Pancreas (tissue), 10 donors: ENCODE data around the gene GSN. TPM values are rescaled to one million over a fixed set of nuclear protein-coding genes. Genes with fewer than 3 reads are reported as not detected.

Experiments
- ATAC-seq, 4 donors: fragments of 200-7000 bp; cut with Tn5 transposase; one replicate each; pipeline versions ENCODE4 v1.8.0 to v1.9.1; 2020; ENCODE audit warnings: mild to moderate bottlenecking in 4 of 4, moderate library complexity in 4 of 4
- DNase-seq, 6 donors: peaks; one replicate each; pipeline ENCODE4 v3.0.0-alpha.2; 2020
- FAIRE-seq: peaks from 2 replicates; lab custom pipeline; 2012; peaks lifted over from hg19 to GRCh38; lab: Jason Lieb, UNC
- H3K27ac ChIP-seq, 4 donors: fragments of 200-600 bp; sonication (generic); 1 replicate in 3 of 4; 2 replicates in 1 of 4; pipeline versions ENCODE4 v1.5.0 to v1.8.0; 2020
- H3K27me3 ChIP-seq, 4 donors: fragments of 200-600 bp; one replicate each; pipeline ENCODE4 v1.8.0; 2021
- H3K36me3 ChIP-seq, 3 donors: fragments of 200-600 bp; sonication (generic) in 1 of 3; one replicate each; pipeline versions ENCODE4 v1.5.0 to v1.8.0; 2020 to 2021
- H3K4me1 ChIP-seq, 3 donors: fragments of 200-600 bp; one replicate each; pipeline ENCODE4 v1.8.0; 2021
- H3K4me3 ChIP-seq, 4 donors: fragments of 200-600 bp; sonication (generic) in 2 of 4; one replicate each; pipeline versions ENCODE4 v1.5.0 to v1.8.0; 2020 to 2021
- H3K9me3 ChIP-seq, 4 donors: fragments of 200-600 bp; one replicate each; pipeline ENCODE4 v1.8.0; 2021
- WGBS, 2 donors: extraction: QIAGEN DNeasy Blood & Tissue Kit; methylation state at CpG; one replicate each; pipeline ENCODE4 v1.1.7; 2013; 5-methylcytosine and 5-hydroxymethylcytosine counted together
- intact Hi-C, 3 donors: fragments of 100-400 bp; cut with DNase I; formaldehyde crosslinking; loops; one replicate each; pipeline versions ENCODE4 v1.11.1 to v1.14.2; 2022
- polyA plus RNA-seq, 2 donors: library from polyadenylated mRNA; stranded (reverse); fragments of 200-250 nt; gene quantifications; one replicate each; pipeline ENCODE4 v1.2.3, GENCODE V29; 2013
- total RNA-seq, 6 donors: library from RNA; stranded (reverse); fragmentation: NEBNext Ultra II Directional in 4 of 6; extraction: Animal tissue kit (Norgen Biotek cat#: 25700) in 4 of 6; gene quantifications; one replicate each; pipeline versions ENCODE4 v1.2.1 to v1.2.4, GENCODE V29; 2021 to 2023
- TF ChIP-seq, protein P1 (sequence below), 4 donors: fragments of 200-600 bp; sonication (generic) in 3 of 4; IDR thresholded peaks; one replicate each; pipeline versions ENCODE4 v1.5.0 to v1.8.0; 2021; ENCODE audit warnings: antibody characterized with exemption in 4 of 4
- donor health status: healthy with polysubstance abuse.
- donor health status: DM: no; HTN: no; CAD: no; lungs with moderate emphysema.
- donor health status: DM: no; HTN: no; CAD: no.
- donor health status: control.
- donor health status: control.
- donor health status: Bipolar disorder and iron deficiency.
- donor health status: DM: yes; HTN: yes; CAD: no.
- donor health status: DM: no; HTN: no; CAD: no.
- donor health status: DM: no; HTN: no; CAD: no.
- donor health status: DM: yes; HTN: yes; CAD: no.

Gene GSN
- total and polyA plus RNA-seq, 8 donors: 44.0 to 193 (median 132) TPM

DNA sequence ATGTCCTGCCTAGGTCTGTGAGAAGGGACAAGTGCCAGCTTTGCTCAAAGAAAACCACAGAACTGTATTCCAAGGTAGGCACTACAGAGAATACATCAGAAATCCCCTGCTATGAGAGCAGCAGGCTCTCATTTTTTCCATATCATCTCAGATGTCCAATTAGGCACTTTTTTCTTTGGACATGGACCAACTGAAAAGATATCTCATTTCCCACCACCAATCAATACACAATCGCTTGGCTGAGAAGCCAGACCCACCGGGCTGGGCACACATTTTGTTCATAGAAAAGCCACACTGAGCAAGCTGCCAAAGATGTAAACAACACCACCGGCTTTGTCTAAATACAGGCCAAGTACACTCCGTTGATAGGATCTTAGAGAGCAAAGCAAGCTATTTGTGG is 76.2 kb downstream of the GSN start:
- Histone ChIP-seq H3K27ac (peak overlapping the region in 2 of 4 donors; percentile 10 to 18), H3K36me3 (no peaks in the 10 kb centered on the region)
- intact Hi-C loops: no loop called here

DNA sequence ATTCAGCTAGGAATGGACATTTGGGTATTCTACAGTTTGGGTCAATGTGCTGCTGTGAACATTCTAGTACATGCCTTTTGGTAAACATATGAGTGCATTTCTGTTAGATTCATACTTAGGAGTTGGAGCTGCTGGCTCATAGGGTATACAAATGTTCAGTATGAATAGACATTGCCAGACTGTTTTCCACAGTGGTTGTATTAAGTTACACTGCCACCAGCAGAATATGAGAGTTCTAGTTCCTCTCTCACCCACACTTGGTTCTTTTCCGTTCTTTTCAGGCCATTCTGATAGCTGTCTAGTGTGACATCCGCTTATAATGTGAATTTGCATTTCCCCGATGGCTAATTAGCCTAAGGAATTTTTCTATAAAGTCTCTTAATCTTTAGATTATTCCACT is 77.1 kb downstream of the GSN start:
- H3K36me3 ChIP-seq: no peaks in the 10 kb centered on the region
- no peaks in the 10 kb centered on the region for H3K27me3 ChIP-seq
- no peak overlapping the region for H3K4me3 ChIP-seq
- TF ChIP-seq, protein P1, sequence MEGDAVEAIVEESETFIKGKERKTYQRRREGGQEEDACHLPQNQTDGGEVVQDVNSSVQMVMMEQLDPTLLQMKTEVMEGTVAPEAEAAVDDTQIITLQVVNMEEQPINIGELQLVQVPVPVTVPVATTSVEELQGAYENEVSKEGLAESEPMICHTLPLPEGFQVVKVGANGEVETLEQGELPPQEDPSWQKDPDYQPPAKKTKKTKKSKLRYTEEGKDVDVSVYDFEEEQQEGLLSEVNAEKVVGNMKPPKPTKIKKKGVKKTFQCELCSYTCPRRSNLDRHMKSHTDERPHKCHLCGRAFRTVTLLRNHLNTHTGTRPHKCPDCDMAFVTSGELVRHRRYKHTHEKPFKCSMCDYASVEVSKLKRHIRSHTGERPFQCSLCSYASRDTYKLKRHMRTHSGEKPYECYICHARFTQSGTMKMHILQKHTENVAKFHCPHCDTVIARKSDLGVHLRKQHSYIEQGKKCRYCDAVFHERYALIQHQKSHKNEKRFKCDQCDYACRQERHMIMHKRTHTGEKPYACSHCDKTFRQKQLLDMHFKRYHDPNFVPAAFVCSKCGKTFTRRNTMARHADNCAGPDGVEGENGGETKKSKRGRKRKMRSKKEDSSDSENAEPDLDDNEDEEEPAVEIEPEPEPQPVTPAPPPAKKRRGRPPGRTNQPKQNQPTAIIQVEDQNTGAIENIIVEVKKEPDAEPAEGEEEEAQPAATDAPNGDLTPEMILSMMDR (IDR thresholded peaks at IDR 0.05): no peak
- H3K9me3 ChIP-seq: no peaks in the 10 kb centered on the region
- intact Hi-C loops: no loop called here
- H3K4me1 ChIP-seq: peaks cover 5 to 9% (median 6%) of the 10 kb centered on the region in 3 donors
- DNase-seq (no peak), ATAC-seq (no peak), FAIRE-seq (no peak)
- 89 to 96% methylated on average over 3 of the region's 3 CpGs for WGBS, 2 donors
- H3K27ac ChIP-seq: no peak overlapping the region

More for the DNA sequence above, 76.2 kb downstream of the GSN start:
- ATAC-seq (peak; percentile 55 to 86 (median 66)), DNase-seq (no peak), FAIRE-seq (no peak)
- Histone ChIP-seq H3K4me1 (peaks cover 5 to 9% (median 6%) of the 10 kb centered on the region in 3 donors), H3K9me3 (no peaks in the 10 kb centered on the region), H3K4me3 (no peak overlapping the region), H3K27me3 (no peaks in the 10 kb centered on the region)
- 5 to 9% methylated on average over 4 of the region's 4 CpGs for WGBS, 2 donors
- TF ChIP-seq, protein P1 (IDR thresholded peaks at IDR 0.05): no peak

DNA sequence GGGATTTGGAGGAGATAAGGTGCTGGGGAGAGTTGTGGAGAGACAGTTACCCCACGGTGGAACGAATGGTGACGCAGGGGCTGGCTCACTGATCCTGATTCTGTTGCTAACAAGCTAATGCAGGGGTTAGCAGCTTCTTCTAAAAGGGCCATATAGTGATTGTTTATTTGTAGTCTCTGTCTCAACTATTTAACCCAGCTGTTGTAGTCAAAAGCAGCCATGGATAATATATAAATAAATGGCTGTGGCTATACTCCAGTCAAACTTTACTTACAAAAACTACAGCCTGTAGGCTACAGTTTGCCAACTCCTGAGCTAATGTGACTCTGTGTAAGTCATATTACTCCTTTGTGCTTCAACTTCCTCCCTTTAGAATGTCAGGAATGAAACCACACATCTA is 80.3 kb downstream of the GSN start:
- H3K9me3 ChIP-seq: no peaks in the 10 kb centered on the region
- DNase-seq: no peak
- no peaks in the 10 kb centered on the region for H3K36me3 ChIP-seq
- no peak overlapping the region for H3K4me3 ChIP-seq
- no peak for FAIRE-seq
- H3K27ac ChIP-seq: no peak overlapping the region
- H3K27me3 ChIP-seq: no peaks in the 10 kb centered on the region
- H3K4me1 ChIP-seq: peaks cover 6 to 23% (median 10%) of the 10 kb centered on the region in 3 donors
- no peak for ATAC-seq
- TF ChIP-seq, protein P1 (IDR thresholded peaks at IDR 0.05): no peak
- intact Hi-C loops: no loop called here
- 82 to 88% methylated on average over 3 of the region's 3 CpGs for WGBS, 2 donors

DNA sequence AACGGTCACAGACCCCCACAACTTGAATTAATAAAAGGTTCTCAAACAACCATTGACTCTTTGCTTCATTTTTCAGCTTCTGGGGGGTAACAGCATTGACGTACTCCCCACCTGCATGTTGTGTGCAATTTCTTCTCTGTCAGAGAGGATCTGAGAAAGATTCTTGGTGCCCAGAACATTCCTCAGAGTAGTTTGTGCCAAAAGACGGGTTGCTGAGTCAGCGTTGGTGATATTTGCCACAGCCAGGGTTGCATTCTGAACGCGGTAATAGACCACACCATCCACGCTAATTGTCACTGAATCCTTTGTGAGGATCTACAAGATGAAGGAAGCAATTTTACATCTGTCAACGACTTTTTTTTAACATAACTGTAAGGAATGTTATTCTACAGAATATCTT is 81.0 kb downstream of the GSN start:
- Histone ChIP-seq H3K27me3 (no peaks in the 10 kb centered on the region), H3K9me3 (no peaks in the 10 kb centered on the region), H3K4me3 (no peak overlapping the region), H3K36me3 (no peaks in the 10 kb centered on the region), H3K4me1 (peaks cover 5 to 22% (median 10%) of the 10 kb centered on the region in 3 donors), H3K27ac (no peak overlapping the region)
- intact Hi-C loops: no loop called here
- FAIRE-seq: no peak
- TF ChIP-seq, protein P1 (IDR thresholded peaks at IDR 0.05): no peak
- 64 to 71% methylated on average over 8 of the region's 8 CpGs for WGBS, 2 donors
- no peak for ATAC-seq
- DNase-seq: no peak

DNA sequence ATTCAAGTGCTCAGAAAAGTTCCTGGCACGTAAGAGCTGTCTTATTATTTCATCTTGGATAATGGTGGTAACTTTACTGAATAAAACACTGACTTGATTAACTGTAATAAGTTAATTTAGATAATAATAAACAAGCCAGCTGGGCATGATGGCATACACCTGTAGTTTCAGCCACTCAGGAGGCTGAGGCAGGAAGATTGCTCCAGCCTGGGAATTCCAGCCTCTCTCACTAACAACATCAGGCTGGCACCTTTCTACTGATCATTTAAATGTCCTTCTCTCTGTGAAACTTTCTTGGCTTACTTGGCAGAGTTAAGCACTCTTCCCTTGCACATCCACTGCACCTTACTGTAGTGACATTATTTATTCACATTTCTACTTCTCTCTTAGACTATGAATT is 82.1 kb downstream of the GSN start:
- DNase-seq (no peak), FAIRE-seq (no peak), ATAC-seq (peak in 1 of 4 donors; percentile 21)
- 54 to 65% methylated on average over 1 of the region's 1 CpG for WGBS, 2 donors
- Histone ChIP-seq H3K27ac (peak overlapping the region in 2 of 4 donors; percentile 60 to 70), H3K4me3 (no peak overlapping the region), H3K27me3 (no peaks in the 10 kb centered on the region), H3K4me1 (peaks cover 0 to 14% (median 5%) of the 10 kb centered on the region in 3 donors), H3K36me3 (no peaks in the 10 kb centered on the region), H3K9me3 (no peaks in the 10 kb centered on the region)
- intact Hi-C loops: no loop called here
- TF ChIP-seq, protein P1 (IDR thresholded peaks at IDR 0.05): no peak
